Gastrocnemius medialis (tissue), 4 donors: Measurements from ENCODE around the gene DSE.

Experiments
- CTCF ChIP-seq, 5 experiments: fragments of 450-650 bp in 3 of 5; fragments of 200-600 bp in 2 of 5; sonication (generic) in 2 of 5; IDR thresholded peaks in 4 of 5; conservative IDR thresholded peaks in 1 of 5; 1 replicate in 4 of 5; 2 replicates in 1 of 5; pipeline ENCODE4 v1.5.1; 2016 to 2019; ENCODE audit warnings: antibody characterized with exemption in 5 of 5, mild to moderate bottlenecking in 3 of 5, moderate library complexity in 3 of 5
- POLR2A ChIP-seq, 2 donors: fragments of 450-650 bp; IDR thresholded peaks; one replicate each; pipeline ENCODE4 v1.6.1; 2017; ENCODE audit warnings: antibody characterized with exemption in 2 of 2, mild to moderate bottlenecking in 2 of 2, moderate library complexity in 2 of 2

DNA sequence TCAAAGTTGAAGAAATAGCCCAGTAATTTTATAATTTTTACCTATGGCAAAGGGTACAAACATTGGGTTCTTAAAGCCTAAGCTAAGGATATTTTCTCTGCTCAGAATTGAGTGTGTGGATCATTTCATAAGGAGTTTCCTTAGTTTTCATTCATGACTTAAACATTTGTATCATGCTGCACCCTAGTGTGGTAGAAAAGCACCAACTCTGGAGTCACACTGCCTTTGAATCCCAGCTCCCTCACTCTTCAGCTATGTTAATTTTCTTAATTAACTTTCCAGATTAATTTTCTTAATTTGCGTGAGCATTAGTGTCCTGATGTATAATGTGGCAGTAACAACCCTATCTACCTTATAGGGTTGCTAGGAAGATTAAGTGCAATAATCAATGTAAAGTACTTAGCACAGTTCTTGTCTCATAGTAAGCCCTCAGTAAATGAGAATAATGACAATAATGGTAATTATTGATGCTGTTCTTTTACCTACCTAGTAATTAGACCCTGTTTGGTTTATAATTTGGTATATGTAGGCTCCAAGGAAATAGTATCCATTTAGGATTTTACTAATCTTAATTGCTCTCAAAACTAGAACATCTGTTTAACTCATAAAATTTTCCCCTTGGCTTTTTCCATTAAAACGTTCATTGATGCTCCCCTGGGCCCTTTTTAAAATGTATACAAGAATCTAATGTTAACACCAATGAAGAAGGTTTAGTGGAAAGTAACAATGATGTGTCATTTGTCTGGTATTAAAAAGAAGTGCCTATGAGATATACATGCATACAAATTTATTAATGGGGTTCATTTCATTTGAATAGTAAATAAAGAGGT is 31.6 kb downstream of the DSE start:
- TF ChIP-seq POLR2A (IDR thresholded peaks at IDR 0.05): no peak
- no peak for TF ChIP-seq CTCF (IDR thresholded peaks at IDR 0.05 in 4 of 5, conservative IDR thresholded peaks at IDR 0.05 in 1 of 5)
